Stimulated activated CD4-positive, alpha-beta T cell treated with anti-CD3 and anti-CD28 coated beads, Interleukin-1b, Interleukin-23, amount 100 ng/mL, for 48 hours (primary cell): ENCODE data around the gene LILRB3.
A peak's percentile ranks its signal among the peaks of the same experiment; 100 is the strongest.
"Not testable (repeated sequence)": the region's sequence is repeated elsewhere in the genome, so short reads cannot be mapped to it uniquely, and the experiment has no call there.

Source experiments
- DNase-seq: peaks from one replicate; pipeline ENCODE4 v3.0.0-alpha.2; 2020

LILRB3 gene

DNA sequence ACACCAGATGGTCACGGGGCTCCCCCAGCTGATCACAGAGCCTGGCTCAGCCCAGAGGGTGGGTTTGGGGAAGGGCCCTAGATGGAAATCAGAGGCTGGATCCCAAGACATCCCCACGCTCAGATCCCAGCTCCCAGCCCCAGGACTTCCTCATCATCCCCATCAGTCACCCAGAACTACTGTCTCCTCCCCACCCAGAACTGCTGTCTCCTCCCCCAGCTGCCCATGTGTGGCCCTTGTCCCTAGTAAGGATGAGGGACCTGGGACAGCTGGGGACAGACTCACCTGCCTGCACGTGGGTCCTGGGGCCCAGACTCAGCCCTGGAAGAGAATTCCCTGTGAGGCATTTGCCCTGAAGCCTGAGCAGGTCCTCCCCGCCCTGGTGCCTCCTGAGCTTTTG lies 19.4 kb upstream of the LILRB3 start:
- not testable (repeated sequence) for DNase-seq

DNA sequence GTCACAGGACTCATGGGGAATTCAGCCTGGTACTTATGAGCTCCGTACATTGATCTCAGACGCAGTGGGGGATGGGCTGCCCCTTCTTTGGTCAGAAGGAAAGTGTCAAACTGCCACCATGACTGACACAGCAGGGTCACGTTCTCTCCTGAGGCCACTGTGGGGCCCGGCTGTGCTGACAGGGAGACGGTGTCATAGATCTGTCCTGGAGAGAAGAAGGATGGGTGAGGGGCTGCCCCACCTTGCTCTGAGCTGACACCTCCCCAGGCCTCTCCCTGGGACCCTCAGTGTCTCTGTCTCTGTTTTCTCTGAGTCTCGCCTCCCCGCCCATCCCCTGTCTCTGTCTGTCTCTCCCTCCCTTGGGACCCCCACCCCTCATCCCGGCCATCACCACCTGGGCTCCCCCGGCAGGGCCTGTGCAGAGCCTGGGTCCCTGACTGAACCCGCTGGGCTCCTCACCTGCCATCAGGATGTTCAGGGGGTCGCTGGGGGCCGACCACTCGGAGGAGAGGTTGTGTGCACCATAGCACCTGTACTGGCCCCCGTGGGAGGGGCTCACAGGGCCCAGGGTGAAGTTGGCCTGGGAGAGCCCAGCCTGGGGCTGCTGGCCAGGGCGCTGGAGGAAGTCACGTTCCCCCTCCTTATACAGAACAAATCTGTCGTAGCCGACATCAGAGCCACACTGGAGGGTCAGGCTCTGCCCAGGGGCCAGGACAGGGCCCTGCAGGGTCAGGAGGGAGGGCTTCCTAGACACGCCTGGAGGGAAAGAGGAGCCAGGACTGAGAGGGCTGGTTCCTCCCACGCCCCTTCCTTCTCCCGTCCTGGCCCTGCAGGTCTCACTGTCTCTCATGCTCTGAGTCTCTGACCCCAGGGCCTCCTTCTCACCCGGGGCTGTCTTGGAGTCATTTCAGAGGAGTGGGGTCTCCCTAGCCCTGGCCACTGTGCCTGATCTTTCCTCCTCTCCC lies 17.8 kb upstream of the LILRB3 start:
- DNase-seq, result not testable (repeated sequence)

GRCh38 chr19:54239491-54240371 lies 16.9 kb upstream of the LILRB3 start:
- DNase-seq, result not testable (repeated sequence)

DNA sequence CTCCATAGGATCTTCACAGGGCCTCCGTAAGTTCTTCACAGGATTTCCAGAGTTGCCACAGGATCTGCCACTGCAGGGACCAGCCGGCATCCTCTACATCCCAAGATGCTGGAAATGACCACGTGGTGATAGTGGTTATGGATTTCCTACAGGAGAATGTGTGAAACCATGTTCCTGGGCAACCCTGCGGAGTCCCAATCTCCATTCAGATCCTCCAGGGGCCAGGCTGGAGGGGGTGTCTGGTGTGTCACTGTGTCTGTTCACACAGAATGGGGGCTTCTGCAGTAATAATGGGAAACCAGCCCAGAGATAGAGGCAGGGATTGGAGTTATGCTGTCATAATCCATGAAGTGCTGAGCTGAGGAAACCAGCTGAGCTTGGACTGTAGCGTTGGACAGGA lies 11.1 kb upstream of the LILRB3 start:
- no peak for DNase-seq

DNA sequence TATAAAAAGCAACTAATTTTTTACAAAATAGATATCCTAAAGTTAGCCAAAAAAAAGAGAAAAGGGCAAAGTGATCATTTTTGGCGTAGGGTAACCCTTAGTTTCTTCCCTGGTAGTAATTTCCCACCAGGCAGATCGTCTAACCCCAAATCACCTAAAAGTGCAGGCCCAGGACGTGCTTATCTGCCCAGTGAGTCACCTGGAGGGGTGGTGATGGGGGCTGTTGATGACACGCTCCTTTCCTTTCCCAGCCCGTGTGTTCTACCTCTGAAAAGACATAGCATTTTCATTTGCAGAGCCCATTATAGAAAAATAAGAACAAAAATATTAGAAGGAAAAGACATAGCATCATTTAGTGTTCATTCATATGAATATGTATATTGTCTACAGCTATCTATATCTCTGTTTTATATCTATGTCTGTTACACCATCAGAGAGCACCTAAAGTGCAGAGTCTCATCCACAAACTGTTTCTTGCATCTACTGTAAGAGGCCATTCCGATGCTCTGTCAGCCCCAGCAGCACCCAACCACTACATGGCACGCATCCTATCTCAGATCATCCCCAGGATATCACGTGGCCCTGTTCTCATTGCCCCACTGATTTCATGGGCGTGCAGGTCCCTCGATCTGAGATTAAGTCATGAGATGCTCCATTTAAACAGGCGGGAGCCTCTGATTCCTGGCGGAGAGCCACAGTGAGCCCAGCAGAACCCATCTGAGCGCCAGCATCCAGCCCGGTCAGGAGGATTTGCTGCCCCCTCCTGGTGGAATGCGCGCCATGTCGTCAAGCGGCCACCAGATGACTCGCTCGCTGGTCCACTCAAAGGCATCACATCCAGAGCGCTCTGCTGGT lies 8.5 kb upstream of the LILRB3 start:
- DNase-seq, result peak; percentile 81

DNA sequence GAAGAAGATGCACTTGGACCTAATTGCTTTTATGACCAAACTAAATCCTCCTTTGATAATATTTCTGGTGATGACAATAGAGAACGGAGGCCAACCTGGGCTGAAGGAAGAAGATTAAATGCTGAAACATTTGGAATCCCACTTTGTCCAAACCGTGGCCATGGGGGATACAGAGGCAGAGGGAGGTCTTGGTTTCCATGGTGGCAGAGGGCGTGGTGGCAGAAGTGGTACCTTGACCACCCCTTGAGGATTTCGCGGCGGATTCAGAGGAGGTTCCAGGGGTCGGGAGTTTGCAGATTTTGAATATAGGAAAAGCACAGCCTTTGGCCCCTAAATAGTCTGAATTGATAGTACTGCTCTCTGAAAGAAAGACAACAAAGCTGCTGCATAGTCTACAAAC lies 7.2 kb upstream of the LILRB3 start:
- no peak for DNase-seq

DNA sequence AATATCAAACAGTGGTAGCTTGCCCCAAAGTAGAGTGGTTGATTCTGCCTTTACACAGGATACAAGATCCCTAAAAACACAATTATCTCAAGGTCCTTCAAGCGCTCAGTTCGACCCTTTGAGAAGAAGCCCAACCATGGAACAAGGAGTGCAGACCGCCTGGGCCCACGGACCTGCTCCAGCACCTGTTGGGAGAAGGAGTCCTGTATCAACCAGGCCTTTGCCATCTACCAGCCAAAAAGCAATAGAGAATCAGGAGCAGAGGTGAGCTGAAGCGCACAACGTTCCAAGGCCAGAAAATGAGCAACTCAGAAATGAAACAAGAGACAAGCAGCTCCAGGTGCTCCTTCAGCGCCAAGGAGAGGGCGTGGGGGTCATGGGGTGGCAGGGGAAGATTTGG lies 6.3 kb upstream of the LILRB3 start:
- DNase-seq, result no peak

DNA sequence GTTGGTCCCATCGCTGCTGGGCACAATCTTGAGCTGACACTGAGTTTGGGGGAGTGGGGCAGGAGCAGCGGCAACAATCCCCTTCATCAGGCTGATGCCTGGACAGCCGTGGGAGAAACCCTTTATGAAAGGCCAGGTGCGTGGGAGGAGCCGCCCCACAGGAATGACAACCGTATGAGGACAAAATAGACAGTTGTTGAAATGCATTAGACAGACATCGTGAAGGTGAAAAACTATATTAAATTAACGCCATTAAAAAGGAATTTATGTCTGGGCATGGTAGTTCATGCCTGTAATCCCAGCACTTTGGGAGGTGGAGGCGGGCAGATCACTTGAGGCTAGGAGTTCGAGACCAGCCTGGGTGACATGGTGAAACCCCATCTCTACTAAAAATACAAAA lies 1.8 kb upstream of the LILRB3 start:
- DNase-seq, result not testable (repeated sequence)

GRCh38 chr19:54223937-54224281 lies 1.1 kb upstream of the LILRB3 start:
- not testable (repeated sequence) for DNase-seq

- not testable (repeated sequence) for DNase-seq
Measured at GRCh38 chr19:54223277-54223936, 600 bp upstream of the LILRB3 start.

- not testable (repeated sequence) for DNase-seq
Measured at GRCh38 chr19:54221947-54222346, 860 bp downstream of the LILRB3 start.

GRCh38 chr19:54219702-54220101 lies 3.1 kb downstream of the LILRB3 start:
- not testable (repeated sequence) for DNase-seq

DNA sequence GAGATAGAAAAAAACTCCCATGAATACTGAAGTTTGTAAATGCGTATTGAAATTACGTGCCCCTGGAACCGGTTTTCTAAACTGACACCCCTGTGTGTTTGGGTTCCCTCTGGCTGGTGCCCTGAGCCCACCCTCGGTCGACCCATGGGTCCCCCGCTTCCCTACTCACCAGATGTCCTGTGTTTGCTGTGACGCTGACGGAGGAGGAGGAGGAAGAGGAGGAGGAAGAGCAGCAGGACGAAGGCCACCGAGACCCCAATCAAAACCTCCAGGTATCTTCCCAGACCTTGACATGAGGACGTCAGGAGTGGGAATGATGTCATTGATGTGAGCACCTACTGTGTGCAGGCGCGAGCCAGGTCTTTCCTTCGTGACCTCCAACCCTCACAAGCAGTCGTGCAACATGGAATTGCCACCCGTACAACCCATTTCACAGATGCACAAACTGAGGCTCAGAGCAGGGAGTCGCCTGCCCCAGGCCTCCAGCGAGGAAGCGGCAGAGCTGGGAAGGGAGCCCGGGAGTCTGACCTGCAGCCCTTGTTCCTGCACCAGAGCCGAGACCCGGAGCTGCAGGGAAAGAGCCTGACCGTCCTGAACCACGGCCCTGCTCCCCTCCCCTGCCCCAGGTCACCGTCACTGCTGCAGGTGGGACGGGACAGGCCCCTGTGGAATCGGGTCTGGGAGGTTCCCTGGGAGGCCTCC lies 3.7 kb downstream of the LILRB3 start:
- no peak for DNase-seq

DNA sequence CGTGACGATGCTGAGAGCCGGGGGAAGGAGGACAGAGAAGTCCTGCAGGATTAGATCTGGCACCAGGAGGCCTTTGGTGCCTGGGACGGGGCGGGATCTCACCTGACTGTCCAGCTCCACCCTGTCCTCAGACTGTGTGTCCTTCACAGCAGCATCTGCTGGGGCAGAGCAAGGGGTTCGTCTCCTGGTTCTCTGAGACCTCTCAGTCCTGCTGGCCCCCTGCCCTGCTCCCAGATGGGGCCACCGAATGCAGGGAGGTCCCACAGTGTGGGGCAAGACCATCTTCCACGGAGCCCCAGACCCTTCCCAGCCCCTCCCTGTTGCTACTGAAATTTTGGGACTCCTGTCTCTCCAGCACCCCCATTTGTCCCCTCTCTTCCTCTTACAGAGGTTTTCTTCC lies 4.5 kb downstream of the LILRB3 start:
- DNase-seq, result no peak

- DNase-seq, result not testable (repeated sequence)
Measured at GRCh38 chr19:54217517-54218247, 5.1 kb downstream of the LILRB3 start.

- no peak for DNase-seq
Measured at GRCh38 chr19:54216869-54217268, 5.9 kb downstream of the LILRB3 start.

DNA sequence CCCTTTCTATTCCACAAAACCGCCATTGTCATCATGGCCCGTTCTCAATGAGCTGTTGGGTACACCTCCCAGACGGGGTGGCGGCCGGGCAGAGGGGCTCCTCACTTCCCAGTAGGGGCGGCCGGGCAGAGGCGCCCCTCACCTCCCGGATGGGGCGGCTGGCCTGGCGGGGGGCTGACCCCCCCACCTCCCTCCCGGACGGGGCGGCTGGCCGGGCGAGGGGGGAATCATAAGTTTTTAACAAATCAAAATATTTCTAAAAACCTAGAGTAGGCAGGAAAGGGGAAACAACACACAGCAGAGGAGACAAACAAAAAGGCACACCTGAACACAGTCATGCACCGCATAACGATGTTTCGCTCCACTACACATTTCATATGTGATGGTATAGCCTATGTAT lies 8.1 kb downstream of the LILRB3 start:
- DNase-seq, result not testable (repeated sequence)

GRCh38 chr19:54214217-54214616 lies 8.6 kb downstream of the LILRB3 start:
- not testable (repeated sequence) for DNase-seq

- no peak for DNase-seq
Measured at GRCh38 chr19:54211235-54211634, 11.6 kb downstream of the LILRB3 start.

GRCh38 chr19:54209811-54210494 lies 12.9 kb downstream of the LILRB3 start:
- no peak for DNase-seq
